BLaER1 (cell line): Measurements from ENCODE around the gene ENPP4.

Experiments used
- H3K27ac ChIP-seq: shearing (Covaris generic); formaldehyde crosslinking; 2 replicates; pipeline ENCODE4 v1.8.1; 2022
- H3K27me3 ChIP-seq: shearing (Covaris generic); formaldehyde crosslinking; 2 replicates; pipeline ENCODE4 v1.8.1; 2022
- H3K36me3 ChIP-seq: shearing (Covaris generic); formaldehyde crosslinking; 2 replicates; pipeline ENCODE4 v1.8.1; 2022
- H3K4me1 ChIP-seq: shearing (Covaris generic); formaldehyde crosslinking; 2 replicates; pipeline ENCODE4 v1.8.1; 2022
- H3K4me2 ChIP-seq: shearing (Covaris generic); formaldehyde crosslinking; 2 replicates; pipeline ENCODE4 v1.8.1; 2022
- H3K4me3 ChIP-seq: shearing (Covaris generic); formaldehyde crosslinking; 2 replicates; pipeline ENCODE4 v1.8.1; 2022
- H3K9ac ChIP-seq: shearing (Covaris generic); formaldehyde crosslinking; 2 replicates; pipeline ENCODE4 v1.8.1; 2022
- H3K9me3 ChIP-seq: shearing (Covaris generic); formaldehyde crosslinking; 2 replicates; pipeline ENCODE4 v1.8.1; 2022
- H4K20me1 ChIP-seq: shearing (Covaris generic); formaldehyde crosslinking; 2 replicates; pipeline ENCODE4 v1.8.1; 2022
- Cebpa-rat ChIP-seq: shearing (Covaris generic); IDR thresholded peaks from 2 replicates; pipeline ENCODE4 v1.8.1; 2022

The ENPP4 gene

DNA sequence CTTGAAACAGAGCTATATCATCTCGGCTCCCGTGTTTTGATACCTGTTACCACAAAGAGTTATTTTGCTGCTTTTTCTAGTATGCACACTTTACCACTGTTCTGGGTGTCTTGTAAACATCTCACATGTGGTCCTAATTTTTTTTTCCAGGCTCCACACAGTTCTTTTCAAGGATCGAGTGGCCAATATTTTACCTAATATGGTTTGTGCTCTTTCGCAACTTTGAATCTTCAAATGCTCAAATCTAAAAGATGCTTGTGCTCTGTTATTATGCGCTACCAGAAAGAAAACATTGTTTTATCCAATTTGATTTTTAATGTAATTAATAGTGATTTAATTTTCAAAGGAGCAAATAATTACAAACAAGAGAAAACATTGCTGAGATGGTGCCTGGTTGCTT, 30.3 kb downstream of the ENPP4 start:
- Histone ChIP-seq H3K9ac (no peak overlapping the region), H3K9me3 (peaks cover 11% of the 10 kb centered on the region), H3K27me3 (no peaks in the 10 kb centered on the region), H3K27ac (no peak overlapping the region), H3K4me1 (peaks cover 11% of the 10 kb centered on the region), H3K4me3 (no peak overlapping the region), H3K36me3 (no peaks in the 10 kb centered on the region), H4K20me1 (no peaks in the 10 kb centered on the region), H3K4me2 (no peak overlapping the region)
- TF ChIP-seq Cebpa-rat, result no peak

DNA sequence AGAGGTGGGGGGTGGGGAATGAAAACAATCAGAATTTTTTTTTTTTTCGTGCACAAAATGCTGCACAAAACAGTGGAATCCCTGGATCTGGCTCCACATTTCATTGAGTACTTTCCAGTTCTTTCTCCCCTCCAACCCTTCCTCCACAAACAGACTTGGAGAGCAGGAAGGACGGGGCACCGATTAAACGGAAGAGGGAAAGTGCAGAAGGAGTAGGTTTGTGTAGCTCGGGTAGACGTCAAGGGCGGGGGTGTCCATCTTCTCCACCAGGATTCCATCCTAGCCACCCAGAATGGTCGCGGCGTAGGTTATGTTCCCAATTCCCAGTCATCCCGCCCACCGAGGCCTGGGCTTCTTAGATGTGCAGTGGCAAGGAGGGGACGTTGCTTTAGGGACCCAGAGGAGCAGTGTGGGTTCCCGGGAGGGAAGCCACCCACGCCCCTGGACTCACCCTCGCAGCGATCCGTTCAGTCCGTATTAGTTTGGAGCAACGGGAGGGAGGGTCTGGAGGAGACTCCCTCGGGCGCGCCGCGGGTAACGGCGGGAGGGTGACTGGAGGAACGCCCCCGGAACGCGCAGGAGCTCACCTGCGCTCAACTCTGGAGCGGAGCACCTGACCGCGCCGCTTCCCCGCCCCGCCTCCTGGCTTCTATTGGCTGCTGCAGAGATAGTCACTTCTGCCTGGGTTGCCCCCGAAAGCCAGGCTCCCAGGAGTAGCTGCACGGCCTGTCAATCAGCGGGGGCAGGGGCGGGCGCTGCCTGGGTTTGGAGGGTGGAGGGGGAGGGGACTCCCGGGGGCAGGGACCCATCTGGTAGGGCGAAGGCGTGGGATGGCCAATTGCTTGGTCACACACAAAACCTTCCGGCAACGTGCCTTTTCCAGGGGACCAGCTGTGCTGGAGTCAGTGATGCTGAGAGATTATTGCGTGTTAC, 40.8 kb downstream of the ENPP4 start, which contains the start of gene ENPP5:
ENPP5 (minus strand) TSS at position 624 of the 933 bp plus-strand sequence. CDS start 2,718 bp downstream, outside the sequence.
- no peaks in the 10 kb centered on the region for H3K27me3 ChIP-seq
- TF ChIP-seq Cebpa-rat, result no peak
- no peaks in the 10 kb centered on the region for H3K36me3 ChIP-seq
- no peak within 1 kb of the TSS for H3K4me3 ChIP-seq
- H3K4me1 ChIP-seq, result no peaks in the 10 kb centered on the region
- no peak within 1 kb of the TSS for H3K4me2 ChIP-seq
- no peak within 1 kb of the TSS for H3K9ac ChIP-seq
- H4K20me1 ChIP-seq, result no peaks in the 10 kb centered on the region
- peaks cover 5% of the 10 kb centered on the region; the same call in 1 of the 2 replicates for H3K9me3 ChIP-seq
- H3K27ac ChIP-seq, result no peak within 1 kb of the TSS

DNA sequence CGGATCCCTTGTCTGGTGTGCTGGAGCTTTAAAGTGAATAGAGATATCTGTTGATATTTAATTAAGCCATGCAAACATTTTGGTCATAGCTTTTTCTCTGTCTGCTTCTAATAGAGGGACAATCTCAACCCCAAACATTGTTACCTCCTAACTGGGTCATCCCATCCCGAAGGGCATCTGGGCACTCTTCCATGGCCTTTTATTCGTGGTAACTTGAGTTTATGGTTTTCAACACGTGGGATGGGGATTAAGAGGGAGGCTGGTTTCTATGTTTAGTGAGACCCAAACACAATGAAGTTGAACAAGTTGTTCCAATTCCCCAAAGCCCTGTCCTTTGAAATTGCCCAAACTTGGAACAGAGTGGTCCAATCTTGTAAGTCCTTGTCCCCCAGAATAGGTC, 42.4 kb downstream of the ENPP4 start:
- no peak for TF ChIP-seq Cebpa-rat
- no peaks in the 10 kb centered on the region for H3K4me1 ChIP-seq
- no peak overlapping the region for H3K27ac ChIP-seq
- H3K27me3 ChIP-seq, result no peaks in the 10 kb centered on the region
- H3K9me3 ChIP-seq, result peaks cover 5% of the 10 kb centered on the region; the same call in 1 of the 2 replicates
- H4K20me1 ChIP-seq, result no peaks in the 10 kb centered on the region
- no peak overlapping the region for H3K9ac ChIP-seq
- no peak overlapping the region for H3K4me2 ChIP-seq
- H3K36me3 ChIP-seq, result no peaks in the 10 kb centered on the region
- no peak overlapping the region for H3K4me3 ChIP-seq

DNA sequence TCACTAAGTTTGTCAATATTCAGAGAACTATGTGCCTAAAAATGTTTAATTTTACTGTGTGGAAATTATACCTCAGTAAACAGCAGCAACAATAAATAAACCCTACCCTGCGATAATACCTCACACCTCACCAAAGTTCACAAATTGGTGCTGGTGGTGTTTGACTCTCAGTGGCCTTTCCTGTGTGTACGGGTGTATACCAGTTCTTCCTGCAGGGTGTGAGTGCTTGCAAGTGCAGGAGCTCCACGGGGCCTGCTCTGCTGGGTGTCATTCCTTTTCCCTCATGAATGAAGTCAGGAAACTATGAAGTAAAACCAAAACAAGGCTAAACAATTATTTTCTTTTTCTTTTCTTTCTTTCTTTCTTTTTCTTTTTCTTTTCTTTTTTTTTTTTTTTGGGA, 45.1 kb downstream of the ENPP4 start:
- H3K4me1 ChIP-seq, result no peaks in the 10 kb centered on the region
- no peak overlapping the region for H3K27ac ChIP-seq
- no peak overlapping the region for H3K4me2 ChIP-seq
- H3K9me3 ChIP-seq, result peaks cover 5% of the 10 kb centered on the region; the same call in 1 of the 2 replicates
- H3K4me3 ChIP-seq, result no peak overlapping the region
- no peaks in the 10 kb centered on the region for H3K36me3 ChIP-seq
- H3K27me3 ChIP-seq, result no peaks in the 10 kb centered on the region
- no peak for TF ChIP-seq Cebpa-rat
- H4K20me1 ChIP-seq, result no peaks in the 10 kb centered on the region
- H3K9ac ChIP-seq, result no peak overlapping the region

DNA sequence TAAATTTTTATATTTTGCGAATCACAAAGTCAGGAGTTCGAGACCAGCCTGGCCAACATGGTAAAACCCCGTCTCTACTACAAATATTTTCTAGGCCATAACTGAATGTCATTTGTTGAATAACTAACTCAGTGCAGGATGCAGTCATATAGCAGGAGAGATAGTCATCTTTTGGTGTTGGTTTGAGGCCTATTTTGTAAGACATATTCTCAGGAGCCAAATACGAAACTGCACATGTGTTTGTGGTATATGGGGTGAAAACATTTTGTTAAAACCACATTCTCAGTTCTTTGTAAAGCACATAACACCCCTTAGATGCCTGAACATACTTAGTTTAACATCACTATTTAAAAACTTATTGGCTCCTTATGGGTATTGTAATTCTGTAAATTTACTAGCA, 45.7 kb downstream of the ENPP4 start:
- Histone ChIP-seq H3K4me2 (no peak overlapping the region), H3K36me3 (no peaks in the 10 kb centered on the region), H4K20me1 (no peaks in the 10 kb centered on the region), H3K9ac (no peak overlapping the region), H3K27ac (no peak overlapping the region), H3K4me3 (no peak overlapping the region), H3K27me3 (no peaks in the 10 kb centered on the region), H3K9me3 (peaks cover 4% of the 10 kb centered on the region; the same call in 1 of the 2 replicates), H3K4me1 (no peaks in the 10 kb centered on the region)
- no peak for TF ChIP-seq Cebpa-rat

DNA sequence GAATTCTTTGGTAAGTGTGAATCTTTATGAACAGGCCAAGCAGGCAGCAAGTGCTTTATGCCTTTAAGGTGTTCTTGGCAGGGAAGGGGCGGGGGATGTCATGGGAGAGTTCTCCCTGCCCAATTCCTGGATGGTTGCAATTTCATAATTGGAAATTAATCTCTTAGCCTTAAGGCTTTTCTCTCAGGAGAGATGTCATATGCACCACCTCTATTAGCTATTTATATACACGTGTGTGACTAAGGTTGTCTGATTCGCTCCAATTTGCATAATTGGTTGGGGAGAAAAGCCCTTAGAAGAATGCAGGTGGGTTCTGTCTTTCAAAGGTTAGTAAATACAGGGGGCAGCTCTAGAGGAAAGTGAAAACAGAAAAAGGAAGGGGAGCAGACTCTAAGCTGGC, 46.2 kb downstream of the ENPP4 start:
- no peaks in the 10 kb centered on the region for H4K20me1 ChIP-seq
- H3K36me3 ChIP-seq, result no peaks in the 10 kb centered on the region
- H3K9ac ChIP-seq, result no peak overlapping the region
- H3K27me3 ChIP-seq, result no peaks in the 10 kb centered on the region
- no peak for TF ChIP-seq Cebpa-rat
- H3K4me3 ChIP-seq, result no peak overlapping the region
- no peak overlapping the region for H3K27ac ChIP-seq
- no peak overlapping the region for H3K4me2 ChIP-seq
- no peaks in the 10 kb centered on the region for H3K4me1 ChIP-seq
- H3K9me3 ChIP-seq, result no peaks in the 10 kb centered on the region

DNA sequence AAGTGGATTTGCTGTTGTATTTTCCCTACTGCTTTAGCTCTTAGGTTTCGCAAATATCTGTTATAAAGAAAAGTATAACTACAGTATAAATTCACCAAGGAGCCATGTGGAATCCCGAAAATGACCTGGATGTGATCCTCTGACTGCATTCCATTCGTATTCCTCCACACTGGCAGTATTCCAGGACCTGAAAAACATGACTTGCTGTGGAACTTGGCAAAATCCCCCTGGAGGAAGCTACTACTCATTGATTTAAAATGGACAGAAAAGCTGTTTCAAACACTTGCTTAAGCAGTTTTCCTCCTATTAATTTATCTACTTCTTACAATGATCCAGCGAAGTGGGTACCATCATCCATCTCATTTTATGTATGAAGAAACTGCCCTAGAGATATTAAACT, 54.3 kb downstream of the ENPP4 start:
- Histone ChIP-seq H3K9me3 (no peaks in the 10 kb centered on the region), H3K4me1 (no peaks in the 10 kb centered on the region), H3K27me3 (no peaks in the 10 kb centered on the region), H3K27ac (no peak overlapping the region), H3K36me3 (no peaks in the 10 kb centered on the region), H3K9ac (no peak overlapping the region), H3K4me3 (no peak overlapping the region), H3K4me2 (no peak overlapping the region), H4K20me1 (no peaks in the 10 kb centered on the region)
- TF ChIP-seq Cebpa-rat, result no peak

DNA sequence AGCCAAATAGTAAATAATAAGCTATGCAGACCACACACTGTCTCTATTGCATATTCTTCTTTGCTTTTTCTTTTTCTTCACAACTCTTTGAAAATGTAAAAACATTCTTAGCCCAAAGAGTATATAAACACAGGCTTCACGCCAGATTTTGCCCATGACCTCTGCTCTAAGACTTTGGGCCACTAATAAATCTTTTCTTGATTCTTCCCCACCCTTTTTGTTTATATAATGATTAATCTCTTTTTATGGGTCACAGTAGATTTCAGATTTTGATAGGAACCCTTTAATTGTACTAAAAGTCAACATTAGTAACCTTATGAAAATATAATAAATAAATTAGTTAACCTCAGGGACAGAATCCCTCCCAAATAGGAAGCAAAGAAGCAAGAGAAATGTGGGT, 56.8 kb downstream of the ENPP4 start:
- Histone ChIP-seq H3K36me3 (no peaks in the 10 kb centered on the region), H3K4me3 (no peak overlapping the region), H3K4me2 (no peak overlapping the region), H3K27me3 (no peaks in the 10 kb centered on the region), H3K9me3 (no peaks in the 10 kb centered on the region), H3K9ac (no peak overlapping the region), H3K27ac (no peak overlapping the region), H4K20me1 (no peaks in the 10 kb centered on the region), H3K4me1 (no peaks in the 10 kb centered on the region)
- TF ChIP-seq Cebpa-rat, result no peak

DNA sequence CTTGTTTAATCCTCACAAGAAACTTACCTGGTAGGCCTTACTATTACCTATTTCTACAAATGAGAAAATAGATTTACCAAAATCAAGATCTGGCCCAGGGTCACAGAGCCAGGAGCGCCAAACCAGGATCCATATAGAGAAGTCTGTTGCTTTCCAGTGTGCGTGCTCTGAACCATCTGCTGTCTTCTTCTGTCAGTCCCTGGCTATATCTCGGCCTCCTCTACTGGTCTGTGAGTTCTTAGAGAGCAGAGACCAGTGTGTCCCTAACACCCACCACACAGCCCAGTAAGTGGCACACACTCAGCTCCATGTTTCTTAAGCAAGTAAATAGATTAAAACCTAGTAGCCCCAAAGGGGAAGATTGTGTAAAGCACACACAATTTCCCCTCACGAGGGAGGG, 59.9 kb downstream of the ENPP4 start:
- H3K27me3 ChIP-seq, result no peaks in the 10 kb centered on the region
- H3K4me1 ChIP-seq, result no peaks in the 10 kb centered on the region
- H3K9ac ChIP-seq, result no peak overlapping the region
- H3K9me3 ChIP-seq, result no peaks in the 10 kb centered on the region
- H3K27ac ChIP-seq, result no peak overlapping the region
- TF ChIP-seq Cebpa-rat, result no peak
- H3K4me2 ChIP-seq, result no peak overlapping the region
- H3K4me3 ChIP-seq, result no peak overlapping the region
- no peaks in the 10 kb centered on the region for H3K36me3 ChIP-seq
- no peaks in the 10 kb centered on the region for H4K20me1 ChIP-seq

DNA sequence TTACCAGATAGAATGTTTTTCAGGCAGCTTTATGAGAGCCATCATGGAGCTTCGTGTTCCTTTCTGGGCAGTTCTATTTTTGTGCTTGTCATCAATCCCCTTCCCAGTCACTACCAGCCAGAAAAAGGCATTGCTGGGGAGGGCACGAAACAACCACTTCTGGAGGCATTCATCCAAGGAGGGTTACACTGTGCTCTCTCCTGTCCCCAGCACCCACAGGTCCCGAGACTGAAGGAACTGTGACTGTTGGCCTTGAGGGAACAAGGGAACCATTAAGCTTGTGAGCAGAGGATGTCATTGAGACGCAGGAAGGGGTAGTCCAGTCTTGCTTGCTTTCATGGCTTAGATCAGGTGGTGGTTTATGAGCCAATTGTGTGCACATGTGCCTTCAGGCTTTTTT, 61.1 kb downstream of the ENPP4 start:
- no peak for TF ChIP-seq Cebpa-rat
- no peak overlapping the region for H3K4me2 ChIP-seq
- H3K9ac ChIP-seq, result no peak overlapping the region
- H3K4me1 ChIP-seq, result no peaks in the 10 kb centered on the region
- no peak overlapping the region for H3K4me3 ChIP-seq
- no peaks in the 10 kb centered on the region for H3K27me3 ChIP-seq
- no peaks in the 10 kb centered on the region for H4K20me1 ChIP-seq
- H3K9me3 ChIP-seq, result no peaks in the 10 kb centered on the region
- no peaks in the 10 kb centered on the region for H3K36me3 ChIP-seq
- no peak overlapping the region for H3K27ac ChIP-seq
